Peyer's patch (tissue), 4 donors: ENCODE data around the gene TMPRSS15.

Experiments used
- POLR2A ChIP-seq, 2 donors: fragments of 450-650 bp; IDR thresholded peaks; one replicate each; pipeline ENCODE4 v1.5.1; 2017; ENCODE audit warnings: antibody characterized with exemption in 2 of 2, mild to moderate bottlenecking in 2 of 2, moderate library complexity in 2 of 2
- TF ChIP-seq, protein P1 (sequence below), 6 experiments: fragments of 450-650 bp in 4 of 6; fragments of 200-600 bp in 2 of 6; sonication (generic) in 1 of 6; IDR thresholded peaks; one replicate each; pipeline ENCODE4 v1.5.1; 2017 to 2019; ENCODE audit warnings: antibody characterized with exemption in 6 of 6, mild to moderate bottlenecking in 3 of 6, moderate library complexity in 1 of 6

DNA sequence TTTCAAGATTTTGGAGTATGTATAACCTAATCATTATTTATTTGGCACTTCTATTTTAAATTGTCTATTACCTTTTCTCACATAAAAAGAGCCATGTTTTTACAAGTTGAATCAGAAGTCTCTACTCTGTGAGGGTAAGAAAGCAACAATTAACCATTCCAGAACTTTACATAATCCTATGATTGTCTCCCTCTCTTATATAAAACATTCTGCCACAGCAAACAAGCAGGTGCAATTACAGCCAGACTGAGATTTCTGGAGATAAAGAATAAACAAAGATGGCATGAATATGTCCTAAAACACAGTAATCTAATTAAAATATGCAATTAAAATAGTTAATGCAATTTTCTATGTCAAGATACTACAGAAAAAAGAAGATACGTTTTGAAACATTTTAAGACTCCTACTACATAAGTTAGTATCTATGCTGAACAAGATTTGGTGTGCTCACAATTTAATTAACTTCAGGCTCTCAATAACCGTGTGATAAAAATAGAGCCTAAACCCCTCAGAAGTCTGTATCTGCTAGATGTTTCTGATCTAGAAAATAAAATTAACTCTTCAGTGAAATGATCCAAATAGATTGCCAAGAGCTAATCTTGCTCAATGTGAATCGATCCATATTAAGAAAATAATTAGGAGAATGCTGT is 13.7 kb upstream of the TMPRSS15 start:
- TF ChIP-seq, protein P1, sequence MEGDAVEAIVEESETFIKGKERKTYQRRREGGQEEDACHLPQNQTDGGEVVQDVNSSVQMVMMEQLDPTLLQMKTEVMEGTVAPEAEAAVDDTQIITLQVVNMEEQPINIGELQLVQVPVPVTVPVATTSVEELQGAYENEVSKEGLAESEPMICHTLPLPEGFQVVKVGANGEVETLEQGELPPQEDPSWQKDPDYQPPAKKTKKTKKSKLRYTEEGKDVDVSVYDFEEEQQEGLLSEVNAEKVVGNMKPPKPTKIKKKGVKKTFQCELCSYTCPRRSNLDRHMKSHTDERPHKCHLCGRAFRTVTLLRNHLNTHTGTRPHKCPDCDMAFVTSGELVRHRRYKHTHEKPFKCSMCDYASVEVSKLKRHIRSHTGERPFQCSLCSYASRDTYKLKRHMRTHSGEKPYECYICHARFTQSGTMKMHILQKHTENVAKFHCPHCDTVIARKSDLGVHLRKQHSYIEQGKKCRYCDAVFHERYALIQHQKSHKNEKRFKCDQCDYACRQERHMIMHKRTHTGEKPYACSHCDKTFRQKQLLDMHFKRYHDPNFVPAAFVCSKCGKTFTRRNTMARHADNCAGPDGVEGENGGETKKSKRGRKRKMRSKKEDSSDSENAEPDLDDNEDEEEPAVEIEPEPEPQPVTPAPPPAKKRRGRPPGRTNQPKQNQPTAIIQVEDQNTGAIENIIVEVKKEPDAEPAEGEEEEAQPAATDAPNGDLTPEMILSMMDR (IDR thresholded peaks at IDR 0.05): no peak
- no peak for TF ChIP-seq POLR2A (IDR thresholded peaks at IDR 0.05)
